GM18526 (cell line): ENCODE results near the gene COL12A1.

Experiments
- POLR2A ChIP-seq: IDR thresholded peaks from 3 replicates; pipeline ENCODE4 v1.6.1; 2011; ENCODE audit not compliant: insufficient read length; ENCODE audit errors: extremely low read depth

COL12A1 gene

GRCh38 chr6:75166773-75167172 is 39.1 kb downstream of the COL12A1 start:
- no peak for TF ChIP-seq POLR2A

GRCh38 chr6:75166236-75166635 is 39.6 kb downstream of the COL12A1 start:
- no peak for TF ChIP-seq POLR2A

GRCh38 chr6:75158176-75158575 is 47.7 kb downstream of the COL12A1 start:
- TF ChIP-seq POLR2A: no peak

GRCh38 chr6:75157336-75157735 is 48.5 kb downstream of the COL12A1 start:
- TF ChIP-seq POLR2A: no peak

DNA sequence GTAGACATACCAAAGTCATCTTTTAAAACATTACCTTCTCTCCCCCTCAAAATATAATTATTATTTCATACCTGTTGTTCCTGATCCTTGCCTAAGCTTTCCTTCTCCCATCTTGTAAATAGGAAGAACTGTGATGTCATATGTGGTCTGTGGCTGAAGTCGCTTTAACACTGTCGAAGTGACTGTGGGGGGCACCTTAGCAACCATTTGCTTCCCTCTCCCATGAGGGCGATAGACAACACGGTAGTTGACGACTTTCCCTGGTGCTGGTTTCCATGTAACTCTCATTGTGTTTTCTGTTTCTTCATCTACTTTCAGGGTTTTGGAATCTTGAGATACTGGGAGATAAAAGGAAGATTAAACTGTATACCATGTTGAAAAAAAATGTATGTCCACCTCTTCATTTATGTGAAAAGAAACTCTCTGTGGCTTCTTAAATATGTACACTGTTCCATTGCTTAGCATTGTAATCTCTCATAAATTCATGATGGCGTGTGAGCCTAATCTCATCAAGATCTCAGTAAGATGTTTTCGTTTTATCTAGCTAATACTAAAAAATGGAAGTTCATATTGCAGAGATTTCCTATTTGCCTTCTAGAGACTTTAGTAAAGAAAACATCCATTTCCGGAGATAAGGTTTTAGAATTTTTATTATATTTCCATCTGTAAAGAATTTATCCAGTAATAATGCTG is 49.5 kb downstream of the COL12A1 start:
- TF ChIP-seq POLR2A: no peak

DNA sequence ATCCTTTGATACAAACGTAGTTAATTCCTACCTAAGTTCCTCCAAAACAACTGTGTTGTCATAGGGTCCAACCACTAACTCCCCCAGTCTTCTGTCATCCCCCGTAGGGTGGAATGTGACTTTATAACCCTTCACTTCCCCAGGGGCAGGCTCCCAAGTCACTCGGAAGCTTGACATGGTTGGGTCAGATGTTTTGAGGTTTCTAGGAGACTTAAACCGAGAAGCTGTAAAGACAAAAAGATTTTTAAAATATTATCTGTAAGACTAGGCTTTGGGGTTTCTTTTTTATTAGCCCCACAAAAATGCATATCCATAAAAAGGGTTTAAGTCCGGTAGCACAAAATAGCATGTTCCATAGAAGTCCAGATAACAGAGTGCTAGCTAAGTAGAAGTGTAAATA is 50.2 kb downstream of the COL12A1 start:
- TF ChIP-seq POLR2A: no peak

DNA sequence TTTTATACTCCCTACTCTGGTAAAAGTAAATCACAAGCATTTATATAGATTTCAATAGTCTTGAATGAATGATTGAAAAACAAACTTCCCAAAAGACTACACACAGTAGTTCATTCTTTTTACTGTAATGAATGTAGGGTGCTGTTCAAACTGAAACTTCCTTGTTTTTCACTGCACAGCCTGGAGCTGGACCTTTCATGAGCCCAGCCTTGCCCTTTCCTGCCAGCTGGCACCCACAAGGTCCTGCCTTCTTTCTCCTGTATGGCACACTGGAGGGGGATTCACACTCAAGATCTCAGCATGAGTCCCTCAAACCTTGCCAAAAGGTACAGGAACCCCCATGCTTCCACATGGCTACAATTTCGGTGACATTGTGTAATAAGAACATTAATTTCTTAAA is 50.9 kb downstream of the COL12A1 start:
- TF ChIP-seq POLR2A: no peak

DNA sequence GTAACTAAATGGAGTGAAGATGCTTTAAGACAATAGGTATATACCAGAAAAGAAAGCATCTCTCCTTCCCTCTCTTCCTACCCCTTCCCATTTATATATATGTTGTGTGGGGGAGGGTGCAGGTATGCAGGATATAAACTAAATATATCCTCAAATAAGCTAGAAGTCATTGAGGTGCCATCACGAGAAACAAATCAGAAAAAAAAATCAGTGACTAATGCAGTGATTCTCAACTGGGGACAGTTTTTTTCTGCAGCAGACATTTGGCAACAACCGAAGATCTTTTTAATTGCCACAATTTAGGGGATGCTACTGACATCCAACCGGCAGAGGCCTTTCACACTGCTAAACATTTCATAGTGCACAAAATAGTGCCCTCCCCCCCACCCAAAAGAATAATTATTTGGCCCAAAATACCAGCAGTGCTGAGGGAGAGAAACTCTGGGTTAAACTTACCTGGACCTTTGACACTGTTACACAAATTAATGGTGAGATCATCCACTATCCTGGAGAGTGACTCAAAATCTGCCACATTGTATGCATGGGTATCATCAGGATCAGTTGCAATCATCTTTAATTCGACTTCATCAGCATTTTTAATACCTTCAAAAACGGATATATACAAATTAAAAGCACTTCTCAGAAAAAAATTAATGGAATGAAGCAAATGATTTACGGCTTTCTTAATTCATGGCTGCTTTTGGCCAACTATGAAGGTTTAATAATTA is 55.0 kb downstream of the COL12A1 start:
- TF ChIP-seq POLR2A: no peak

- TF ChIP-seq POLR2A: no peak
Measured at GRCh38 chr6:75149696-75150095, 56.2 kb downstream of the COL12A1 start.

- no peak for TF ChIP-seq POLR2A
Measured at GRCh38 chr6:75149240-75149639, 56.6 kb downstream of the COL12A1 start.

GRCh38 chr6:75147512-75147911 is 58.3 kb downstream of the COL12A1 start:
- TF ChIP-seq POLR2A: no peak

GRCh38 chr6:75145976-75146375 is 59.9 kb downstream of the COL12A1 start:
- TF ChIP-seq POLR2A: no peak

GRCh38 chr6:75145211-75145610 is 60.6 kb downstream of the COL12A1 start:
- no peak for TF ChIP-seq POLR2A

DNA sequence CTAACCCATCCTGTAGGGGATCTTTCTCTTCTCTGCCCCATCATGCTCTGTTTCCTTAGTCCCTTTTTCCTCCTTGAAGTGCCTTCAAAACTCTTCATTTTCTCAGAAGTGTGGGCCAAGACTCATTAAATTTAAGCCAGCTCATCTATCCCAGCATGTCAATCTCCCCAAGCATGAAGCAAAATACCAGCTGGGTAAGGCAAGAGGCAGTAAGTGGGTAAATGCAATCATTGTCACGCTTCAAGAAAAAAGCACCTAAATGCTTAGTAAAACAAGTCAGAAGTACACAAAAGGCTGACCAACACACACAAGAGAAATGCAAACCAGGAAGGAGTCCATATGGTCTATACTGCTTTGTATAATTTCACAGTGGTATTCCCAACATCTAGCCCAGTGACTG is 61.5 kb downstream of the COL12A1 start:
- no peak for TF ChIP-seq POLR2A

GRCh38 chr6:75143191-75143590 is 62.7 kb downstream of the COL12A1 start:
- no peak for TF ChIP-seq POLR2A

GRCh38 chr6:75142721-75143120 is 63.1 kb downstream of the COL12A1 start:
- no peak for TF ChIP-seq POLR2A

DNA sequence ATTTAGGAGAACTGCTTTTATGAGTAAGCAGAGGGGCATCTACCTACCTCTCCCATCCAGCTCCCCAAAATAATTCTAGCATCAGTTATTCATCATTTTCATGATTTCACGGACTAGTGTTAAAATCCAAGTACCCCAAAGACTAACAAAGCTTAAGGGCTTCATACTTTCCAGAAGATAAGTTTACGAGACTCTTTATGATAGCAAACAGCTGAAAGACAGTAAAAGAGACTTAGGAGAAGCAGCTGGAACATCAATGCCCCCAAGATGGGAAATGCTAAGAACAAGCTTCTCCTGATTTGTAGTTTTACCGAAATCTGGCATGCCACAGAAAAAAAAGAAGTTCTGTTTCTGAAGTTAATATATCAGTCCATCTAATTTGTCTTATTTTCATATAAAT is 70.0 kb downstream of the COL12A1 start:
- TF ChIP-seq POLR2A: no peak
